ENCODE data around the gene SLC35A4. TPM values are rescaled to one million over a fixed set of nuclear protein-coding genes. Genes with fewer than 3 reads are reported as not detected.

SLC35A4 gene
- total RNA-seq, 1 donor from 2014 or later: 61.8 TPM

DNA sequence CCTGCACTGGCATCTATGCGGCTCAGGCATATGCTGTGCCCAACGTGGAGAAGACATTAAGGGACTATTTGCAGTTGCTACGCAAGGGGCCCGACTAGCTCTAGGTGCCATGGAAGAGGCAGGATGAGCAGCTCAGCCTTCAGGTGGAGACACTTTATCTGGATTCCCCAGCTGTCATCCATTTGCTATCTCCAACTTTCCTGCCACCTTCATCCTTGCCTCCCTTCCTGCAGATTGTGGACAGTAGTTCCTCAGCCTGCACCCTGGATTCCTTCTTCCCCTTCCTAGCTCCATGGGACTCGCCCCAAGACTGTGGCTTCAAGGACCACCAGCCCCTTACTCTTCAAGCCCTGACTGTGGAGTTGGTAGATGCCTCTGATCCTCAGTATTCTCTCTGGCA, 2.0 kb downstream of the SLC35A4 start:
- no peak overlapping the region for H3K4me3 ChIP-seq (ENCODE audit: low read depth, low read length)
- no peak for TF ChIP-seq CTCF (conservative IDR thresholded peaks at IDR 0.05; ENCODE audit: low read depth, low read length)
- DNase-seq (ENCODE audit: low read depth): no peak

- TF ChIP-seq CTCF (conservative IDR thresholded peaks at IDR 0.05; ENCODE audit: low read depth, low read length): no peak
- H3K4me3 ChIP-seq (ENCODE audit: low read depth, low read length): no peak overlapping the region
- DNase-seq (ENCODE audit: low read depth): no peak
These were observed 2.6 kb downstream of the SLC35A4 start for GRCh38 chr5:140567136-140567818.

- no peak for DNase-seq (ENCODE audit: low read depth)
- no peak overlapping the region for H3K4me3 ChIP-seq (ENCODE audit: low read depth, low read length)
- no peak for TF ChIP-seq CTCF (conservative IDR thresholded peaks at IDR 0.05; ENCODE audit: low read depth, low read length)
These were observed 3.2 kb downstream of the SLC35A4 start for GRCh38 chr5:140567871-140568270.

- no peak overlapping the region for H3K4me3 ChIP-seq (ENCODE audit: low read depth, low read length)
- no peak for DNase-seq (ENCODE audit: low read depth)
- TF ChIP-seq CTCF (conservative IDR thresholded peaks at IDR 0.05; ENCODE audit: low read depth, low read length): no peak
These were observed 3.9 kb downstream of the SLC35A4 start for GRCh38 chr5:140568443-140569063.

DNA sequence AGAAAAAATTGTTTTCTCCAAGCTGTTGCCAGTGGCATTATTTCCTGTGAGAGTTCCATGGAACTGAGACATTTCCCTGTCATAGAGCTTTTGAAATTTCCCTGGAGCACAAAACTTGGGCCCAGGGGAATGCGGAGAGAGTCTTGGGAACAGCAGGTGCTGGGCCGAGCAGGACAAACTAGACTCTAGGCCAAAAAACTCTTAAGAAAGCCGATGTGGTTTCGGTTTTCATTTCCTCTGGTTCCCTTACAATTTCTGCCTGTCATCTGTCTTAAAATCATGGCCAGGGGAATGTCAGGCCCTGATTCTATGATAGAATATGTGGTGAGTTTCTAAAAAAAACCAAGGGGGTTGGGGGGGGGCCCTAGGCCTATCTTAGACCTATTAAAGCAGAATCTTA, 4.6 kb downstream of the SLC35A4 start:
- no peak overlapping the region for H3K4me3 ChIP-seq (ENCODE audit: low read depth, low read length)
- no peak for DNase-seq (ENCODE audit: low read depth)
- TF ChIP-seq CTCF (conservative IDR thresholded peaks at IDR 0.05; ENCODE audit: low read depth, low read length): no peak

GRCh38 chr5:140570058-140570457, 5.4 kb downstream of the SLC35A4 start:
- H3K4me3 ChIP-seq (ENCODE audit: low read depth, low read length): no peak overlapping the region
- no peak for TF ChIP-seq CTCF (conservative IDR thresholded peaks at IDR 0.05; ENCODE audit: low read depth, low read length)
- no peak for DNase-seq (ENCODE audit: low read depth)

DNA sequence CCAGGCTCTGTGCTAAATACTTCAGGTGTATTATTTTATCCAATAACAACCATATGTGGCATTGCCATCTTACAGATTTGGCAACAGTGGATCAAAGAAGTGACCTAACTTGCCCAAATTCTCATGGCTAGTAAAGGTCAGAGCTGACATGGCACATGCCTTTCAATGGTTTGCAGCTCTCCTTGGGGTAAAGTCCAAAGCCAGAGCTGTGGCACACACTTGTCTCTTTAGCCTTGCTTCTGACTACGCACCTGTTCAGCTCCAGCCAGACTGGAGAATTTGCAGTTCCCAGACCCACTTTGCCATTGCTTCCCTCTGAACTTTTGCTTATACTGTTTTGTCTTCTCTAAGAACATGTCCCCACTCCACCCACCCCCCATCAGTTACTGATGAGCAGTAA, 5.9 kb downstream of the SLC35A4 start:
- DNase-seq (ENCODE audit: low read depth): no peak
- no peak for TF ChIP-seq CTCF (conservative IDR thresholded peaks at IDR 0.05; ENCODE audit: low read depth, low read length)
- no peak overlapping the region for H3K4me3 ChIP-seq (ENCODE audit: low read depth, low read length)
